Effector CD8-positive, alpha-beta T cell (primary cell): Measurements from ENCODE around the gene ITM2C.
A peak's percentile ranks its signal among the peaks of the same experiment; 100 is the strongest.

Experiments used
- DNase-seq: peaks from one replicate; lab custom pipeline; 2025; lab: John Stamatoyannopoulos, UW

The ITM2C gene

GRCh38 chr2:230873661-230874401 is 9.1 kb downstream of the ITM2C start:
- no peak for DNase-seq

DNA sequence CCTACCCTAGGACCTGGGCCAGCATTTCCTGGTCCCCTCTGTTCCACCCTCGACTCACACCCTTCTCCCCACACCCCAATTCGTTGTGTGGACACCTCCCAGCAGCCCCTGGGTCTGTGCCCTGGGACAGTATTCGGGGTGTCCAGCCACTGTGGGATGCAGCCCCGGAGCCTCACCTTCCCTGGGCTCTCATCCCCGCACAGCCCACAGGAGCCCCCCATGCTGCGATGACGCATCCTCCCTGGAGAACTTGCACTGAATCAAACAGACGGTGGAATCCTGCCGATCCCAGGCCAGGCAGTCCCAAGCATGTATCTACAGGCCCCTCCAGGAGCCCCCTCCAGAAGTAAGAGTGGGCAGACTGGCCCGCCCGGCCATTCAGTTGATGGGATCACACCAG is 9.7 kb downstream of the ITM2C start:
- no peak for DNase-seq

DNA sequence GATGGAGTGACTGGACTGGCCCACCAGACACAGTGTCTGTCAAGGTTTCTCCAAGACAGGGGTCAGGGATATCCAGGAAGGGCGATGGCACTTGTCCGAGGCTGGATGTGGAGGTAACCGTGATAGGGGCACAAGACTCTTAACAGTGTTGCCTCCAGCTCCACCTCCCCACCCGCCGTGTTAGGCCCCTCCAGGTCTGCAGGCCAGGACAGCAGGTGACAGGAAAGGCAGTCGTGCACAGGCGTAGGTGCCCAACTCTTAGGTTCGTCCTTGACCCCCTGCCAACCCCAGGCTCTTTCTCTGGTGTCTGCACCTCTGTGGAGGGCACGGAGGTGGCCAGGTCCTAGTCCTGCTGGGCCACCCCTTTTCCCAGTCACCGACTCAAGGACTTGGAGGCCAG is 10.1 kb downstream of the ITM2C start:
- DNase-seq: no peak

GRCh38 chr2:230875347-230876315 is 10.9 kb downstream of the ITM2C start:
- DNase-seq: no peak

- no peak for DNase-seq
Observed at GRCh38 chr2:230877116-230877758, 12.5 kb downstream of the ITM2C start.

- peak; percentile 25 for DNase-seq
Observed at GRCh38 chr2:230877759-230878598, 13.2 kb downstream of the ITM2C start.

- no peak for DNase-seq
Observed at GRCh38 chr2:230878599-230879188, 14.0 kb downstream of the ITM2C start.

DNA sequence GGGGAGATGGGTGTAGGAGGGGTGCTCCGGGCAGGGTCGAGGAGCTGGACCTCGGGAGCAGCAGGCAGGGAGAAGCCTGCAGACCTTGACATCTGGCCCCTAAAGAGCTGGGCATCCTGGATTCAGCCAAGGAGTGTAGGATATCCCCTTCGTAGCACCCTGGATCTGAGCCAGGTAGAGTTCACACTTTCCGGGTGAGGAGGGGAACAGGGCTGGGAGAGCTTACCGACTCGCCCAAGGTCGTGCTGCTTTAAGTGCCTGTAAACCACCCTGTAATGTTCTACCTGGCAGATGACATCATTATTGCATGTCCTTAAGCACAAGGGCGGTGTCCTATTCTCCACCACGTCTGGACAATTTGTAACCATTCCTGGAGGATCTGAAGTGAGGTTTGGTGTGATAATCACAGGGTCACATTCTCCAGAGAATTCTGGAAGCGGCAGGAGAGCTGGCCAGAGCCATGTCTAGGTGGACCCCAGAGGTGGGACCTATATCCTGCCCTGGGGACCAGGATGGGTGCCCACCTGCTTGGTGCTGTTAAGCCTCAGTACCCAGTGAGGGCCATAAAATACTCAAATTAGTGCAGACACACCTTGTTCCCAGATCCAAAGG is 14.6 kb downstream of the ITM2C start:
- no peak for DNase-seq

DNA sequence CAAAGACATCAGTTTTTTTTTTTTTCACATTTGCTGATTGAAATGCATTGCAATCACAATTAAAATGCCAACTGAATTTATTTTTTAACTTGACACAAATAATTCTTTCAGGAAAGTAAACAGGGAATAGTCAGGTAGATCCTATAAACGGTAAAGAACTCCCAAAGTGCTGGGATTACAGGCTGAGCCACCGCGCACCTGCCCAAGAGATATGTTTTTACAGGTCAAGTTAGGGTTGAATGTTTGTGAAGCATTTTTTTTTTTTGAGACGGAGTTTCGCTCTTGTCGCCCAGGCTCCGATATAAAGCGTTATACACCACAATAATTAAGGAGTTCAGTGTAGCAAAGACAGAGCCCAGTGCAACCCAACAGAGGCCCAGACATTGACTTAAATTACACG is 15.1 kb downstream of the ITM2C start:
- DNase-seq: no peak

- no peak for DNase-seq
Observed at GRCh38 chr2:230881840-230882239, 17.1 kb downstream of the ITM2C start.

- DNase-seq: no peak
Observed at GRCh38 chr2:230885463-230886130, 20.9 kb downstream of the ITM2C start.

- DNase-seq: no peak
Observed at GRCh38 chr2:230886206-230886605, 21.5 kb downstream of the ITM2C start.

DNA sequence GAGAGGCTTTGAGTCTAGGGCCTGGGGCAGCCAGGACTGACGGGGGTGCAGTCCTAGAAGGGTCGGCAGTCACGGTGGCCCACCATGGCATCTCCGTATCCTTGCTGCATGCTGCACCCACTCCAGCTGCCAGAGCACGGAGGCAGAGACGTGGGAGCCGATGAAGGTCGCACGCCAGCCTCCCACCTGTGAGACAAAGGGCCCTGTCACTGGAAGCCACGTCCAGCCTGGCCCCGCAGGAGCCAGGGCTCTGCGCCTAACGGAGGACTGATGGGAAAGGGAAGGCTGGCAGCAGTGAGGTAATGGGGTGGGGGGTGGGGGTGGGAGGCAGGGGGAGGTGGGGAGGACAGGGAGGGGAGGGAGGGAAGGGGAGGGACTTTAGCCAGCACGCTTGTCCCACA is 21.9 kb downstream of the ITM2C start:
- no peak for DNase-seq

GRCh38 chr2:230887342-230887741 is 22.6 kb downstream of the ITM2C start:
- DNase-seq: no peak

DNA sequence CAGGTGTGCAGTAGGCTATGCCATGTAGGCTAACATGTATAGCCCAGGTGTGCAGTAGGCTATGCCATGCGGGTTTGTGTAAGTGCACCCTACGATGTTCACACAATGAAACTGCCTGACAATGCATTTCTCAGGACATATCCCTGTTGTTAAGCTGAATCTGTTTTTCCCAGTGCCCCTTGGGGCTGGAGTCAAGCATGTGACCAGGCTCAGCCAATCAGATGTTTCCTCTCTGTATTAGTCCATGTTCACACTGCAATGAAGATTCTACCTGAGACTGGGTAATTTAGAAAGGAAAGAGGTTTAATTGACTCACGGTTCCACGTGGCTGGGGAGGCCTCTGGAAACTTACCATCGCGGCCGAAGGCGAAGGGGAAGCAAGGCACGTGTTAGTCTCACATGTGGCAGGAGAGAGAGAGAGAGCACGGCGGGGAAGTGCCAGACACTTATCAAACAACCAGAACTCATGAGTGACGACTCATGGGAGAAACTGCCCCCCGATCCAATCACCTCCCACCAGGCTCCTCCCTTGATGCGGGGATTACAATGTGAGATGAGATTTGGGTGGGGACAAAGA is 24.2 kb downstream of the ITM2C start:
- DNase-seq: no peak

DNA sequence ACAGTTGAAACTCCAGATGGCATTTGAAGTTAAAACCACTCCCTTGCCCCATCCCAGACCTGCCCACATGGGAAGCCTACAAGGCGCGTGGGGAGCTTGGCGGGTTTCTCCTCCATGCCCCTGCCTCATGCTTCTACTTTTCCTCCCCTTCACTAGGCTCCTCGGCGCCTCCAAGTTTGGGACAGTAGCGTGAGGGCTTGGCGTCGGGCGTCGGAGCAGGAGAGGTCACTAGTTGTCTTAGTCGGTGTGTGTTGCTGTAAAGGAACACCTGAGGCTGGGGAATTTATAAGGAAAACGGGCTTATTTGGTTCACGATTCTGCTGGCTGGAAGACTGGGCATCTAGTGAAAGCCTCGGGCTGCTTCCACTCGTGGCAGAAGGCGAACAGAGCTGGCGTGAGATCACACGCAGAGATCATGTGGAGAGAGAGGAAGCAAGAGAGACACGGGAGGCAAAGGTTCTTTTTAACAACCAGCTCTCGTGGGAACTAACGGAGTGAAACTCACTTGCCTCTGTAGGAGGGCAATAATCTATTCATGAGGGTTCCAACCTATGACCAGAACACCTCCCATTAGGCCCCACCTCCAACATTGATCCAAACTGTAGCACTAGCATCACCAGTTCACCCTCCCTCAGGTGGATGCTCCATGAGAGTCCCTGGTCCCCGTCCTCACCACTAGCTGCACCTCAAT is 25.3 kb downstream of the ITM2C start:
- DNase-seq: no peak

GRCh38 chr2:230890646-230891045 is 25.9 kb downstream of the ITM2C start:
- DNase-seq: no peak

- no peak for DNase-seq
Observed at GRCh38 chr2:230891064-230891463, 26.3 kb downstream of the ITM2C start.

GRCh38 chr2:230891509-230891908 is 26.8 kb downstream of the ITM2C start:
- no peak for DNase-seq
